ENCODE measurements around the gene LRCOL1.
A peak's percentile ranks its signal among the peaks of the same experiment; 100 is the strongest.

The LRCOL1 gene

DNA sequence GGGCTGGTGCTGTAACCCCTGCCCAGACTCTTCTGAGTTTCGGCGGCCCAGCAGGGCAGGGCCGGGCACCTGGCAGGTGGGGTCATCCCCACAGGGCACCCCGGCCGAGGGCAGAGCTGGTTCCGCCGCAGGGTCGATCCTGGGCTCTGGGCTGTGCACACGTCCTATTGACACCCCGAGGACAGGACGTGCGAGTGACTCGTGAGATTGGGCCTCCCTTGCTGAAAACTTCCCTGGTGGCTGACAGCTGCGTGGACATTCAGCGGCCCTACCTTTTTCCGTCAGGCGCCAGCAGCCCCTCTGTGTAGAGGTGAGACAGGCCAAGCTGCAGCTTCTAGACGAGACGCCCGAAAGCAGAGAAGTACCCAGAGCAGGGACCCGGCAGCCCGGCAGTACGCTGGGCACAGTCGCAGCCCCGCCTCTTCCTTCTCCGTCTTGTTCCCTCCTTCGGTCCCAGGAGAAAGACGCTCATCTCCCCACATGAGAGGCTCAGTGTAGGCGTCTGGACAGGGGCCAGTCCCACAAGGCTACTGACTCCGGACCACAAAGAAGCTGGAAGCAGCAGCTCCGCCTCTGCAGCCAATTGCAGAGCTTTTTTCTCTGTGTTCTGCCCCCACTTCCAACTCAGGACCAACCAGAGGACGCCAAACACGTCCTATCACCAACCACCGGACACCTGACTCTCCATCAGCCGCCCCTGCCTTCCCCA lies at the start of gene LRCOL1:
Gene LRCOL1 (minus strand): TSS at position 532 of the 709 bp plus-strand sequence. CDS start 4,331 bp downstream, outside the sequence.
- DNase-seq (ENCODE audit: low read depth), result peak; percentile 72
- H3K4me3 ChIP-seq (ENCODE audit: low read depth, low read length), result peak within 1 kb of the TSS; percentile 27

GRCh38 chr12:132660052-132660451 lies 49.7 kb upstream of the LRCOL1 start:
- TF ChIP-seq, protein P1, sequence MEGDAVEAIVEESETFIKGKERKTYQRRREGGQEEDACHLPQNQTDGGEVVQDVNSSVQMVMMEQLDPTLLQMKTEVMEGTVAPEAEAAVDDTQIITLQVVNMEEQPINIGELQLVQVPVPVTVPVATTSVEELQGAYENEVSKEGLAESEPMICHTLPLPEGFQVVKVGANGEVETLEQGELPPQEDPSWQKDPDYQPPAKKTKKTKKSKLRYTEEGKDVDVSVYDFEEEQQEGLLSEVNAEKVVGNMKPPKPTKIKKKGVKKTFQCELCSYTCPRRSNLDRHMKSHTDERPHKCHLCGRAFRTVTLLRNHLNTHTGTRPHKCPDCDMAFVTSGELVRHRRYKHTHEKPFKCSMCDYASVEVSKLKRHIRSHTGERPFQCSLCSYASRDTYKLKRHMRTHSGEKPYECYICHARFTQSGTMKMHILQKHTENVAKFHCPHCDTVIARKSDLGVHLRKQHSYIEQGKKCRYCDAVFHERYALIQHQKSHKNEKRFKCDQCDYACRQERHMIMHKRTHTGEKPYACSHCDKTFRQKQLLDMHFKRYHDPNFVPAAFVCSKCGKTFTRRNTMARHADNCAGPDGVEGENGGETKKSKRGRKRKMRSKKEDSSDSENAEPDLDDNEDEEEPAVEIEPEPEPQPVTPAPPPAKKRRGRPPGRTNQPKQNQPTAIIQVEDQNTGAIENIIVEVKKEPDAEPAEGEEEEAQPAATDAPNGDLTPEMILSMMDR (IDR thresholded peaks at IDR 0.05; ENCODE audit: low read depth, low read length, missing control alignments), result no peak
- in situ Hi-C loops (cut with HindIII; ENCODE audit: low sequenced_read_pairs), result no loop called here
- H3K4me3 ChIP-seq (ENCODE audit: low read depth, low read length), result no peak overlapping the region

More for the DNA sequence above, at the start of gene LRCOL1:
- in situ Hi-C loops (cut with HindIII; ENCODE audit: low sequenced_read_pairs), result no loop called here
- TF ChIP-seq, protein P1 (IDR thresholded peaks at IDR 0.05; ENCODE audit: low read depth, low read length, missing control alignments), result no peak

GRCh38 chr12:132659146-132659545 lies 48.8 kb upstream of the LRCOL1 start:
- in situ Hi-C loops (cut with HindIII; ENCODE audit: low sequenced_read_pairs), result no loop called here
- H3K4me3 ChIP-seq (ENCODE audit: low read depth, low read length), result no peak overlapping the region
- TF ChIP-seq, protein P1 (IDR thresholded peaks at IDR 0.05; ENCODE audit: low read depth, low read length, missing control alignments), result no peak
- no peak for DNase-seq (ENCODE audit: low read depth)

More at GRCh38 chr12:132660052-132660451, 49.7 kb upstream of the LRCOL1 start:
- no peak for DNase-seq (ENCODE audit: low read depth)

GRCh38 chr12:132658149-132658894 lies 47.9 kb upstream of the LRCOL1 start:
- in situ Hi-C loops (cut with HindIII; ENCODE audit: low sequenced_read_pairs), result no loop called here
- H3K4me3 ChIP-seq (ENCODE audit: low read depth, low read length), result no peak overlapping the region
- DNase-seq (ENCODE audit: low read depth), result no peak
- TF ChIP-seq, protein P1 (IDR thresholded peaks at IDR 0.05; ENCODE audit: low read depth, low read length, missing control alignments), result no peak

- in situ Hi-C loops (cut with HindIII; ENCODE audit: low sequenced_read_pairs), result no loop called here
- TF ChIP-seq, protein P1 (IDR thresholded peaks at IDR 0.05; ENCODE audit: low read depth, low read length, missing control alignments), result no peak
- no peak overlapping the region for H3K4me3 ChIP-seq (ENCODE audit: low read depth, low read length)
- DNase-seq (ENCODE audit: low read depth), result no peak
Observed at GRCh38 chr12:132657004-132657727, 46.8 kb upstream of the LRCOL1 start.

- no peak overlapping the region for H3K4me3 ChIP-seq (ENCODE audit: low read depth, low read length)
- TF ChIP-seq, protein P1 (IDR thresholded peaks at IDR 0.05; ENCODE audit: low read depth, low read length, missing control alignments), result no peak
- in situ Hi-C loops (cut with HindIII; ENCODE audit: low sequenced_read_pairs), result no loop called here
- DNase-seq (ENCODE audit: low read depth), result no peak
Observed at GRCh38 chr12:132653567-132654290, 43.3 kb upstream of the LRCOL1 start.
